NCI-H1105 (cell line): Measurements from ENCODE around the gene ZNF239.
A peak's percentile ranks its signal among the peaks of the same experiment; 100 is the strongest.
"Not testable (repeated sequence)": the region's sequence is repeated elsewhere in the genome, so short reads cannot be mapped to it uniquely, and the experiment has no call there.

Experiments used
- DNase-seq: peaks from one replicate; lab custom pipeline; 2025; lab: John Stamatoyannopoulos, UW

The ZNF239 gene

GRCh38 chr10:43574001-43574892, at the start of gene ZNF239:
Gene ZNF239 (minus strand): TSS chr10:43574616. CDS start chr10:43558079, 16,537 bp downstream.
- DNase-seq: no peak

GRCh38 chr10:43623351-43623750, 48.9 kb upstream of the ZNF239 start:
- DNase-seq: peak; percentile 14

GRCh38 chr10:43622038-43622437, 47.6 kb upstream of the ZNF239 start:
- DNase-seq: no peak

DNA sequence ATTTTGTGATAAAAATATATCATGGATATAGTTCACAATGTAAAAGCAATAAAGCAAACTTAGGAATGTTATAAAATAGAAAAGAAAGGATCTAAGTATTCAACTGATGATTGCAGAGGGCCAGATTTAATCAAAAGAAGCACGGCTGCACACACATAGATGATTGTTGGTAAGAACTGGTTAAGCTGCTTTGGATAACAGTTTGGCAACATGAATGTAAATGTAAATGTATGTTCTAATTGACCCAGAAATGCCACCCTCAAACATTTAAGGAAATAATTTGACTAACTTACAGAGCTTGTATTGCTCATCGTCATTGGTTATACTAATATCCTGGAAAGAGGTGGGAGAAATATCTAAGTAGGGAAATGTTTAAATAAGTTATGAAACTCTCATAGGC, 45.0 kb upstream of the ZNF239 start:
- DNase-seq: no peak

DNA sequence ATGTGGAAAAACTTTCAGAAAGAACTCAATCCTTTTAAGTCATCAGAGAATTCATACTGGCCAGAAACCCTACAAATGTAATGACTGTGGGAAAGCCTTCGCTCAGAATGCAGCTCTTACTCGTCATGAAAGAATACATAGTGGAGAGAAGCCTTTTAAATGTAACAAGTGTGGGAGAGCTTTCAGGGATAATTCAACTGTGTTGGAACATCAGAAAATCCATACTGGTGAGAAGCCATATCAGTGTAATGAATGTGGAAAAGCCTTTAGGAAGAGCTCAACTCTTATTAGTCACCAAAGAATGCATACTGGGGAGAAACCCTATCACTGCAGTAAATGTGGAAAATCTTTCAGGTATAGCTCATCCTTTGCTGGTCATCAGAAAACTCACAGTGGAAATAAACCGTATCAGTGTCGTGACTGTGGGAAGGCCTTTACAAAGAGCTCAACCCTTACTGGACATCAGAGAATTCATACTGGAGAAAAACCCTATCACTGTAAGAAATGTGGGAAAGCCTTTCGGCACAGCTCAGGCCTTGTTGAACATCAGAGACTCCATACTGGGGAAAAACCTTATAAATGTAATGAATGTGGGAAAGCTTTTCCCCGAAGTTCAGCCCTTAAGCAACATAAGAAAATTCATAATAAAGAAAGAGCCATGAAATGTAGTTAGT, 42.4 kb upstream of the ZNF239 start:
- no peak for DNase-seq

DNA sequence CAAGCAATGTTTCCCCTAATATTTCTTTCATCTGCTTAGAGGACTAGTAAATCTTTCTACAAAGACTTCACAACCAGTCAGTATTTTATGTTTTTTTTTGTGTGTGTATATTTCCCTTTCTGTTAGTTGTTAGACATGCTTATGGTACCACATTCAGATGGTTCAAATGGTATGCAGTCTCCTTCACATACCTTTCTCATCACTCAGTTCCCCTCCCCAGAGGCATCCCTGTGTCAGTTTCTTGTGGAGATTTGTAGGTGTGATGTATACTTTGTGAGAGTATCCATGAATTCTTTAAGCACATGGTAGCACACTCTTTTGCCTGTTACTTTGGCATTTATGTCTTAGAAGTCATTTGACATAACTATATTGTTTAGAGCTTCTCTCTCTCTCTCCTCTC, 36.2 kb upstream of the ZNF239 start:
- DNase-seq: no peak

DNA sequence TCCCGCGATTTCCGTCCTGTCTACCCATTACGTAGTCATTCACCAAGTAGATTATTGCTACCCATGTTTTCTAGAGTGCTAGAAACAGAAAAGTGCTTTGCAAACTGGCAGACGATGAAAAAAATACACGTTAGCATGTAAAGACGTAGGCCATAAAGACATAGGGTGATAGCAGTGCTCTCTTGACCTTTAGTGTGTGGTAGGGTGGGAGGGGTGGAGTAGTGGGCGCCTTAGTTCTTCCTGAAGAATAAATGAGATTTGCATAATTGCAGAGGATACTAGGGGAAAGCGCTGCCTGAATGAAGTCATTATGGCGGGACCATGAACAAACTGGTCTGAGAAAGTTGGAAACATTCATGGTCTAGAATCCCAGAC, 32.8 kb upstream of the ZNF239 start:
- DNase-seq: no peak

DNA sequence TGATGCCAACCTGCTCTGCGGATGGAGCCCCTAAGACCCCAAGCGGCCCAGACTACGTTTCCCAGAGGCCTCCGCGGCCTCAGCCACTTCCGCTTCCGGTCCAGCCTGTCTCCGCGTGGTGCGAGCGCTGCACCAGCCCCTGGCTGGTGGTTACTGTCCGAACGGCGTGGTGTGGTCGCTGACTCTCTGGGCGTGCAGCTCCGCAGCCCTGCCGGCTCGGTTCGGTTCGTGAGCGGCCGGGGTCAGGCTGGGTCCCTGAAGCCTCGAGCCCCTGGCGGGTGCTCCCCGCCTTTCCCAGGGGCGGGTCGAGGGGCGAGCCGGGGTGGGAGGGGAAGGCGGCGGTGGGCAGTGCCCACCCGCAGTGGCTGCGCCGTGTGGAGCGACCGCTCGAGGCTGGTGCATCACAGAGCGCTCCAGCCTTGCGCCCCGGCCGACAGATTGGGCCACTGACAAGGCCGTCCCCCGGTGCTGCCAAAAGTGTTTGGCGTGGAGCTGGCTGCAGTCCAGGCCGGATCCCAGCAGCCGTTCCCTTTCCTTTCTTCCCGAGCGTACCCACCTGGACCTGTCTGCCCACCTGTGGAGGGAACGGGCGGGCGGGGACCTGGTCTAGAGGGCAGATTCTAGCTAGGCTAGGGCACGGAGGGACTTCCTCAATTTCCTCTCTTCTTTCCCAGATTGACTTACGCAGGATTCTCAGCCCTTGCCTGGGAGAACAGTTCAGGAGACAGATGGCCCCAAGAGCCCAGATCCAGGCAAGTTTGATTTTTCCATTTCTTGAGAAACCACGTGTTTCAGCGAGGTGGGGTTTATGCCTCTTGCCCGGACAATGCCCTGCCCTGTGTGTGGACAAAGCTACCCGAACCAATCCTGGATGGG, 32.1 kb upstream of the ZNF239 start, which contains the start of gene ZNF485:
ZNF485 (plus strand) TSS at position 116 of the 876 bp plus-strand sequence; CDS start at position 729, 613 bp downstream.
- DNase-seq: peak; percentile 20

- no peak for DNase-seq
Measured at GRCh38 chr10:43605850-43606322, 31.5 kb upstream of the ZNF239 start.

DNA sequence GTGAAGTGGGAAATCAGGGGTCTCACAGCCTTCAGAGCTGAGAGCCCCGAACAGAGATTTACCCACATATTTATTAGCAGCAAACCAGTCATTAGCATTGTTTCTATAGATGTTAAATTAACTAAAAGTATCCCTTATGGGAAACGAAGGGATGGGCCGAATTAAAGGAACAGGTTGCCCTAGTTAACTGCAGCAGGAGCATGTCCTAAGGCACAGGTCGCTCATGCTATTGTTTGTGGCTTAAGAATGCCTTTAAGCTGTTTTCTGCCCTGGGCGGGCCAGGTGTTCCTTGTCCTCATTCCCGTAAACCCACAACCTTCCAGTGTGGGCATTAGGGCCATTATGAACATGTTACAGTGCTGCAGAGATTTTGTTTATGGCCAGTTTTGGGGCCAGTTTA, 27.2 kb upstream of the ZNF239 start:
- DNase-seq: not testable (repeated sequence)

DNA sequence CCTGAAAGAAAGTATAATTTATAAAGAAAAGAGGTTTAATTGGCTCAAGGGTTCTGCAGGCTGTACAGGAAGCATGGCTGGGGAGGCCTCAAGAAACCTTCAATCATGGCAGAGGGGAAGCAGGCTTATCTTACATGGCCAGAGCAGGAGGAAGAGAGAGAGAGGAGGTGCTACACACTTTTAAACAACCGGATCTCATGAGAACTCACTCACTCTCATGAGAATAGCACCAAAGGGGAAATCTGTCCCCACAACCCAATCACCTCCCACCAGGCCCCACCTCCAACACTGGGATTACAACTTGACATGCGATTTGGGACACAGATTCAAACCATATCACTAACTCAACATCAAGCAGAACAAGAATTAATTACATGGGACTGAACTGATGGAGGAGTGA, 24.9 kb upstream of the ZNF239 start:
- no peak for DNase-seq

DNA sequence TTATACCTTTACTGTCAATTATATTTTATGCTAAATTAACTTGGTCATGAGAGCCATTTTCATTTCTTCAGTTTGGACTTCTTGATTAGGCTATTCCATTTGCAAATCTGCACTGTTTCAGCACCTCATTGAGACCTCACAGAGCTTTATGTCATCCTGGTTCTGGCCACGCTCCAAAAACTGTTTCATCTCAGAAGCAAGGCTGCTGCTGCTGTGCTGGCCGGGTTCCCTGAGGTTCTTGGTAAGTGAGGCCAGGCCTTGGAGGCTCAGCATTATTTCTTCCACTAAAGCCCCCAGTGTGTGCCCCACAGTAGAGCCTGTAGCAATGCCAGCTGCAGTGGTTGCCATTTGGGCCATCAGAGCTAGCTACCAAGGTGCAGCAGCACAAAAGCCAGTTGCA, 24.0 kb upstream of the ZNF239 start:
- no peak for DNase-seq

GRCh38 chr10:43596546-43596945, 22.1 kb upstream of the ZNF239 start:
- DNase-seq: no peak

GRCh38 chr10:43595739-43596298, 21.4 kb upstream of the ZNF239 start:
- DNase-seq: no peak

GRCh38 chr10:43594944-43595589, 20.7 kb upstream of the ZNF239 start:
- no peak for DNase-seq

DNA sequence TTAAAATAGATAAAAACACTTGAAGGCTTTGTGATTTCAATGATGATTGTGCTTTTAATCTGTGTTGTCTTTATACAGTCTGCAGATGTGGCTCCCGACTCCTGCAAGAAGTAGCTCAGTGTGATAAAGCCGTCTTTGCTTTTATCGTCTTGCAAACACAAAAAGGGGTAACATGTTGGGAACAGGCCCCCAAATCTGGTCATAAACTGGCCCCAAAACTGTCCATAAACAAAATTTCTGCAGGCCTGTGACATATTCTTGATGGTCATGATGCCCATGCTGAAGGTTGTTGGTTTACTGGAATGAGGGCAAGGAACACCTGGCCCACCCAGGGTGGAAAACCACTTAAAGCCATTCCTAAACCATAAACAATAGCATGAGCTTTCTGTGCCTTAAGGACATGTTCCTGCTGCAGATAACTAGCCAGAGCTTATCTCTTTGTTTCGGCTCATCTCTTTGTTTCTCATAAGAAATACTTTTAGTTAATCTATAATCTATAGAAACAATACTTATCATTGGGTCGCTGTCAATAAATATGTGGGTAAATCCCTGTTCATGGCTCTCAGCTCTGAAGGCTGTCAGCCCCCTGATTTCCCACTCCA, 17.0 kb upstream of the ZNF239 start:
- DNase-seq: no peak

DNA sequence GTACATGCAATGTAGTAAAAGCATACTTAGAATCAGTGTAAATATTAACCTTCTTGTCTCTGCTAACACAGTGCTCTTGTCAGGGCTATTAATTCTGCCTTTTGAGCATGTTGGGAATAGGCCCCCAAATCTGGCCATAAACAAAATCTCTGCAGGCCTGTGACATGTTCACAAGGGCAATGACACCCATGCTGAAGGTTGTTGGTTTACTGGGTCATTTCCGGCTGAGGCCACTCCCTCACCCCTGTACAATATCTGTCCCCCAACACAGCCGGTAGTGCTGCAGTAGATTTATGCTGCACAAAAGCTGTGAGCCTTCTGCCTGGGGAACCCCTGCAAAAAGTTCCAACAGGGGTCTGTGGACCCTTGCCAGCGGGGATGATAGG, 12.3 kb upstream of the ZNF239 start:
- not testable (repeated sequence) for DNase-seq

GRCh38 chr10:43585981-43586729, 11.7 kb upstream of the ZNF239 start:
- DNase-seq: no peak

DNA sequence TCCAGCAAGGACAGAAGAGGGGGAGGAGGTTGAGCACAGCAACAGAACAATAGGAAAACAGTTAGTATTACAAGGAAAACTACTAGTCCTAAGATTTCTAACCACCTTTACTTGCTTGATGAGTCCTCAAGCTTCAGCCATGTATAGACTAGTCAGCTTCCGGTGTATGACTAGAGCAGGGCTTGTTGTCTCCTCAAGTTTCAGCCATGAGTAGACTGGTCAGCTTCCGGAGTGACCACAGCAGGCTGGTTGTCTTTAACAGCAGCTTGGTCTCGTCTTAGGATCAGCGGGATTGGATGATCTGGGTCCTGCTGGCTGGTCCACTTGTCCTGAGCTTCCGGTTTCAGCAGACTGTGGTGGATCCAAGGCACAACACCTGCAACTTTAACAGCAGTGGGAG, 10.6 kb upstream of the ZNF239 start:
- DNase-seq: no peak

DNA sequence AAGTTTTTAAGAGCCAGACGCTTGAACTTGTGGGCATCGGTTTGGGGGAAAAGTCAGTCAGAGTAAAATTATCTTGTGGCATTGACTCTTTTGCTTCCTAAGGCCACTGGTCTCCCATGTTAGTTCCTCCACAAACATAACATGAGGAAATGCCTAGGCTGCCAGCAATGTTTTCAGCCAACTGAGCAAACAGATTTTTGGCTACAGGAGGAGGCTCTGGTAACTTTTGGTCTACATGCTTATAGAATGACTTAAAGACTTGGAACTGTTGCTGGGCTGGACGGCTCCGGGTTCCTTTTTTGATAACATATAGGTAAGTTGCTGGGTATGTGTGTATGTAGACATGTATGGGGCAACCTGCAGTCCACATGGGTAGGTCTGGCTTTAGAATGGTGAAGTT, 9.6 kb upstream of the ZNF239 start:
- DNase-seq: no peak
